GM21360 (cell line): ENCODE measurements around the gene SMIM20.
"Not testable (repeated sequence)": the region's sequence is repeated elsewhere in the genome, so short reads cannot be mapped to it uniquely, and the experiment has no call there.

Experiments
- ATAC-seq: cut with Tn5 transposase; IDR thresholded peaks from one replicate; pipeline ENCODE4 v1.9.1; 2021; ENCODE audit warnings: mild to moderate bottlenecking, moderate library complexity; ENCODE audit not compliant: unreplicated experiment

Gene SMIM20

DNA sequence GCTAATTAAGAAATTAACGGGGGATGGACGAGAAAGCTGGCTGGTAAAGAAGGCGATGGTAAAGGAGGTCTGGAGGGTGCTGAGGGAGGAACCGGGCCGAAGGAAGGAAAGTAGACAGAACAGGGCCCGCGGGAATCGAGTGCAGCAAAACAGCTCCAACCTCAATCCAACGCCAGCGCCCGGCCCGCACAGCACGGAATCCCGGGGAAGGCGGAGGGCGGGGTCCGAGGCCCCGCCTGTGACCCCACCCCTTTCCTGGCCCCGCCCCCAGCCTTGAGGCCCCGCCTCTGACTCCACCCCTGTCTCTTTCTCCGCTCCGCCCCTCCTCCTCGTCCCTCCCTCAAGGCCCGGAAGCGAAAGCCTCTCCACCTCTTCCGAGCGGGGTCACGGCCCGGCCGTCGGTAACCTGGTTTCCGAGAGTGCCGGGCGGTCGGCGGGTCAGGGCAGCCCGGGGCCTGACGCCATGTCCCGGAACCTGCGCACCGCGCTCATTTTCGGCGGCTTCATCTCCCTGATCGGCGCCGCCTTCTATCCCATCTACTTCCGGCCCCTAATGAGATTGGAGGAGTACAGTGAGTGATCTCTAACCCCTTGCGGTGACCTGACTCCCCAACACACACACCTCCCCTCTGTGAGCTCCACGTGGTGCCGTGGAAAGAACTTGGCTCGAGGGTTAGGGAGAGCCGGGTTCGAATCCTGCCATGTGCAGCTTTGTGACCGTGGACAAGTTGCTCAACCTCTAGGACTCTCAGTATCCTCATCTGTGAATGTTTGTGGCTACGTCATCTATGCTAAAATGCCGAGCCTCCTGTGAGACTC, at the start of gene SMIM20:
SMIM20 (plus strand) TSS at position 370 of the 819 bp plus-strand sequence; CDS start at position 464, 94 bp downstream.
- peak; percentile 93 for ATAC-seq

DNA sequence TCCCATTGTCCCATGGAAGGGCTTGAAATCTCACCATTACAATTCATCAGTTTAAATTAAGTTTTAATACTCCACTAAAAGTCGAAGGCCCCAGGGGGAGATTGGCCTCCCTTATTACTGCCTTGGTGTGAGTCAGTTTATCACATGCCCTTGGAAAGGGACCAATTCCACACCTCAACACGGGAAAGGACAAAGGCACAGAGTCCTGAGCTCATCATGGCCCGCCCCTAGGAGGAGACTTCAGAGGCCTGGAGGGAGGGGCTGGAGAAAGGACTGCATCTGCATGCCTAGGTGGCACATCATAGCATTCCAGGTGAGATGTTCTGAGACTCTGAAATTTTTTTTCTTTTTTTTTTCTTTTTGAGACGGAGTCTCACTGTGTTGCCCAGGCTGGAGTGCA, 48.4 kb upstream of the SMIM20 start:
- no peak for ATAC-seq

DNA sequence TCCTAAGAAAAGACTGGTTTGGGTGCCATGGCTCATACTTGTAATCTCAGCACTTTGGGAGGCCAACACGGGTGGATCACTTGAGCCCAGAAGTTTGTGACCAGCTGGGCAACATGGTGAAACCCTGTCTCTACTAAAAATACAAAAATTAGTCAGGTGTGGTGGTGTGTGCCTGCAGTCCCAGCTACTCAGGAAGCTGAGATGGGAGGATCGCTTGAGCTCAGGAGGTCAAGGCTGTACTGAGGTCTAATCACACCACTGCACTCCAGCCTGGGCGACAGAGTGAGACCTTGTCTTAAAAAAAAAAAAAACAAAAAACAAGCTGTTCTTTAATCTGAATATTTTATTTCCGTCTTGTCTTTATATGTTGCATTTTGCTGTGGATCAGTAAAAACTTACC, 47.6 kb upstream of the SMIM20 start:
- not testable (repeated sequence) for ATAC-seq

DNA sequence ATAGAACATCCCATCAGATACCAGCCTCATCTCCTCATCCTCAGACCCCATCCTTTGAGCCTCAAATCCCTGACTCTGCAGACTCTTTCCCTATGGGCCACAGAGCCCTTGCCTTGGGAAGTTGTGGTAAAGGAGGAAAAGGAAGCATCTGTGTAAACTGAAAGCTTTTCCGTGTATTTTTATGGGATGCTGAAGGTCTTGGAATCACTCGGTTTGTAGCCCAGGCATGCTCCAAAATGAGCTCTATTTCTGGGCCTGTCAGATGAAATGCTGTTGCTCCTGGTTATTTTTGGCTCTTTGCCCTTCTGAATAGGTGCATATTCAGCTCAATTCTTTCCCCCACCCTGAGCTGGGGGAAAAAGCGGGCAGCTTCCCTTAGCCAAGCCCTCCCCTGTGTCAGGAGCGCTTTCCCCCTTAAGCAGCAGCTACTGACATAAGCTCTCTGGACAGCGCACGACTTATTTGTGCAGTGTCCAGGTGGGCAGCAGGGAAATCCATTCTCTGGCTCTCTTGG, 46.2 kb upstream of the SMIM20 start:
- ATAC-seq, result no peak

DNA sequence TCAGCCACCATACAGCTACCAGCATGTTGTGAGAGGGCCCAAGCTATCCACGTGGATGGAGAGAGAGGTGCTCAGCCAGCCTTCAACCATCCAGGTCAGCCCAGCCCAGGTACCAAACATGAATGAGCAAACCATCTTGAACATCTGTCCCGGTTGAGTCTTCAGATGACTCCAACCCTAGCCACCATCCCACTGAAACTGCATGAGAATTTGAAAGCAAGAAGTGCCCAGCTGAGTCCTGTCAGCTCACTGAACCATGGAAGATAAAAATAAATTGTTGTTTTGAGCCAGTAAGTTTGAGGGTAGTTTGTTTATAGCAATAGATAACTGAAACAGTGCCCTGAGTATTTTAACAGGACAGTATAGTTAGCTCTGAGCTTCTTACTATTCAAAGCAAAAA, 43.9 kb upstream of the SMIM20 start:
- ATAC-seq, result peak; percentile 47

DNA sequence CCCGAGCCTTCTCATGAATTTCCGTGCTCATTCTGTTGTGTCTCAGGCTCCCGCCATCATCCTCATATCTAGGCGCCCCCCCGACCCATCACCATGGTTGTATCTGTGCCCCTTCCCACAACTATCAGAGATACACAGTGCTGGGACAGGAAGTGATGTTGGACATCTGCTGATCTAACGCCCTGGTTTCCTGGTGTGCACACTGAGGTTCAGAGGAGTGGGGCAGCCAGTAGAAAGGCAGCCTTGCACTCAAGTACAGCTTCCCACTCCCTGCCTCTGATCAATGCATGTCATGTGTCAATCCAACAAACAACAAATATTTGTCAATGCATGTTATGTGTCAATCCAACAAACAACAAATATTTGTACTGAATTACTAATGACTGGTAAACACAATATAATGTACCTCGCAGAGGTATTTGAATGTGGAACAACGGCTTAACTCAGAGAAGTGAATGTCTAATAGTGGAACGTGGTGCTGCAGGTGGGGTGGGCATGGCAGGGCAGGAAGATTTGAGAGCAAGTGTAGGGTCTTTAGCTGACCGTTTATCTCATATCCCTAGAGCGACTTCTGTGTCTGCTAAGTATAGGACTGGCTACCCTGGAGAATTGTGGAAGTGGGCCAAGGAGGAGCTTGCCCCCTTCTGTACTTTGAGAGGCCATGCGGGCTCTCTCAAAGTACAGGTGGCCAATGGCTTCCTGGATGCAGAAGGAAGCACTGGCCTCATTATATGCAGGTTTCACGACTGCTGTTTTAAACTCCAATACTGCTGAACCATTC, 41.0 kb upstream of the SMIM20 start:
- ATAC-seq, result no peak

DNA sequence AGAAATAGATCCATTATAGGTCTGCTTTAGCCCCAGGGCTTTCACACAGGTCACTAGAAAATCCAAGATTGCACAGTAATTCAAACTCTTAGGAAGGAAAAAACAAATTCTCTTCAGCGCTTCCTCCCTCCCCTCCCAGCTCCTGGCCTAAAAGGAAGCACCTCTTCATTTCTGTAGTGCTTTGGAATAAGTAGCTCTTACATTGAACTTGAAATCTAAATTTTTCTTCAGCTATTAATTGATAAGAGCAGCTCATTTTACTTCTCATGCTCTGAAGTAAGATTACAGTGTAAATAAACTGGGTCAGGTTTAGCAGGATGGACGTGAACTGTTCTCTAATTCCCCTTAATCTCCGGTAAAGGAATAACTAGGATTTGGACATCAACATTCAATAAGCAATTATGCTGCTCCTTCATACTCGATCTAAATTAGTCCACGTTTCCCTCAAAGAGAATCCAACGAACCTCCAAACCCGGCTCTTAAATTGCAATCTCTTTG, 40.3 kb upstream of the SMIM20 start:
- ATAC-seq, result no peak

DNA sequence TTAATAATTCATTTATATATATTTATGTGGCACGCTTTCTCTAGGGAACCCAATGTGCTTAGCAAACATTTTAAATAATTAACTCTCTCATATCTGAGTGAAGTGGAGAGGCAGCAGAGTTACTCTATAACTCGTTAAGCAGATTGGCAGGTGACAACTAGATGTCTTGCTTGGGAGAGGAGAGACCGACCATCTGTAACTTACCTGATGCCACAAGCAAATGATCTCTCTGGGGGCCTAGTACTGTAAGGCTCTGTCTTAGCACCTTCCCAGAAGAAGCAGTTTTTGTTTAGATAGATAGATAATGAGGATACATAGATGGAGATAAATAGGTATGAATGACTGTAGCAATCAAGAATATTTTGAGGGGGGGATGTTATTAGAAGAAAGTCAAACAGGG, 39.4 kb upstream of the SMIM20 start:
- no peak for ATAC-seq

DNA sequence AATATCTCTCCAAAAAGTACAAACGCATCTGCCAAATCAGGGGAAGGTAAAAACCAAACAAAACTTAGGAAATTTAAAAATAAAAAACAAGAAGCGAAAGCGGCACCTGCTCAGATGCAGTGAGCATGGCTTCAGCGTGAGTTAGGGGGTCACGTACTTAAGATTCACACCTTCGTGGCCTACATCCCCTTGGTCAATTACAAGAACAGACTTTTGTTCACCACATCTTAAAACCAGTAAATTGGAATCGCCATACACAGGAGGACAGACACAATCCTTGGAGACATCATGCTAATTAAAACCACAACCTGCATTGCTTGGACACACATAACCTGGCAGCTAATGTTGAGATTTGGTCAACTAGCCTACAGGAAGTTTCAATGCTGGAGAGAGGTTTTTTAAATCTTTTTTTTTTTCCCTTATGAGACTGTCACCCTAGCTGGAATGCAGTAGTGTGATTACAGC, 38.7 kb upstream of the SMIM20 start:
- peak; percentile 33 for ATAC-seq

DNA sequence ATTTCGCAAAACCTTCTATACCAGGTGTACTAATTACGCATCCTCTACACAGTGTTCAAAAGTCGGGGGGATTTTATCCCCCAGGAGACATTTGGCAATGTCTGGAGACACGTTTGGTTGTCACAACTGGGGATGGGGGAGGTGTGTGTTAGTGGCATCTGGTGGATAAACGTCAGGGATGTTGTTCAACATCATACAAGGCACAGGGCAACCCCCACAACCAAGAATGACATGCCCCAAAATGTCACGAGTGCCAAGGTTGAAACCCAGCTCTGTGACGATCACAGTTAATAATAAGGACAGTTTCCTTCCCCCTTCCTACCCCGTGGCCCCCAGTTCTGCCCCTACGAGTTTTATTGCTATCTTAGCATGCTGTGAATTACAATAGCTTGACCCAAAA, 35.3 kb upstream of the SMIM20 start:
- no peak for ATAC-seq

DNA sequence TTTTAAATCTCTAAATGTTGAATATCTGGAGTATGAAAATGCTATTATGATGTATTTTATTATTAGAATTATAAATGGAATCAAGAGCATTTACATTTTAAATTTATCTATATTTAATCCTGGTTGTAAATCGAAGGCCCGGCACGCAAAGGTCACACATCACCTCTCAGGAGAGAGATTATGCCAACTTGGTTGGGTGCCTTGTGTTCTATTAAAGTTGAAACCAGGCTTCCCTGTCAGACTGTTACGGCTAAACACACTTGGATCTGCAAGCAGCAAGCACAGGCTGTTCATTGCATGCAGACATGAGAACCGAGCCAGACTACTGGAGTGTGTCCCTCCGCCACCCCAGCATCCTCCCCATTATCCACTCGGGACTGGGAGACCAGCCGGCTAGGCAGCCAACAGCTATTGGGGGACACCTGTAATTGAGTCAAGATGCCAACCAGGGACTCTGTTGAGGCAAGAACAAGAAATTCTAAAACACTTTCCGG, 34.9 kb upstream of the SMIM20 start:
- no peak for ATAC-seq

DNA sequence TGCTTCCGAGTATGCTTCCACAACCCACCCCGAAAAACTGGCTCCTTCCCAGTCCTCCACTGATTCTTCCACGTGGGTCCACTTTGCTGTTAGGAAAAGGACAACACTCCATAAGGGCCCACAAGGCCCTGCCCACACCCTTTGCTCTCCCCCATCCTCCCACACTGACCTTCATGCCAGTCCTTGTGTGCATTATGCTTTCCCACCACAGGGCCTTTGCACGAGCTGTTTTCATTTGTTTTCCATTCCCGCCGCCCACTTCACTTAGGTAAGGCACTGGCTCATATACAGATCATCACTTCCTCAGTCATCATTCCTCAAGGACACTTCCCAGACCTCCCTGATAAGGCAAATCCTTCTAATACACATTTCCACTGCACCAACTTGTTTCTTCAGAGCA, 34.4 kb upstream of the SMIM20 start:
- no peak for ATAC-seq

DNA sequence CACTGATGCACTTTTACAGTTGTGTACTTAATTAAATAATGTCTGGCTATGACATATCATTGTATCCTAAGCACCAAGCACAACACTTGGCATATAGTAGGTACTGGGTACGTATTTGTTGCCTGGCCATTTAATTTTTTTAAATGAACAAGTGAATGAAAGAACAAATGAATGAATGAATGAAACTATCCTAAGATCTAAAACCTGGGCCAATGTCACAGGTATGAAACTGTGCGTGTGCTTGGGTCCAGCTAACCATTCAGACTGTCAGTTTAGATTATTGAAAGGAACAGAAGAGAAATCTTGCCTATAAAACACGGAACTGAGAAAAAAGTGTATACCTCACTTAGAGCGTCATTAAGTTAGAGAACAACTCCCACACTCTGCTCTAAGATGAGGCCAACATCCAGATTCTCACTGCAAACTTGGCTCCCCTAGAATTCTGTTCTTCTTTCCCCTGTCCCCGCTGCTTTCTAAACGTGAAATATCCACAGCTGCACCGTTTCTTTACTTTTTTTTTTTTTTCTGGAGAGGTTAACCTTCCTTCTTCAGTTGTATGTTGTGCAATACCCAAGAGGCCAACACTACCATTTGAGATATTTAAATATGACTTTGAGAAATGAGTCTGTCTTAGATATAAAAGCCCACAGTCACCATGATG, 33.9 kb upstream of the SMIM20 start:
- ATAC-seq, result peak; percentile 65

DNA sequence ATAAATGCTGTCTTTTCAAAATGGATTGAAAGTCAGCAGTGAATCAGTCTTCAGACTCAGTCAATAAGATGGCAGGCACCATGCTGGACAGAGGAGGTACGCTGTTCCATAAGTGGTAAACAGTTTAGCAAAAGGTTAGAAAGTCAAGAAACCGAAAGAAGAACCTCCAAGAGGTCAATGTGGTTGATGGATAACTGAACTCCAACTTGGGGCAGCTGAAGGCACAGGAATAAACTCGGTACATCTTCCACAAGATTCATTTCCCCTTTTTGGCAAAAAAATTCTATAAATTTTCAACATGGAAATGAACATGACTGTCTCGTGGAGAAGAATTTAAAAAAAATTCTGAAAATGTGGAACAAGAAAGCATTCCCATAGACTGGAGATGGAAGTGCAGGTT, 32.8 kb upstream of the SMIM20 start:
- no peak for ATAC-seq

DNA sequence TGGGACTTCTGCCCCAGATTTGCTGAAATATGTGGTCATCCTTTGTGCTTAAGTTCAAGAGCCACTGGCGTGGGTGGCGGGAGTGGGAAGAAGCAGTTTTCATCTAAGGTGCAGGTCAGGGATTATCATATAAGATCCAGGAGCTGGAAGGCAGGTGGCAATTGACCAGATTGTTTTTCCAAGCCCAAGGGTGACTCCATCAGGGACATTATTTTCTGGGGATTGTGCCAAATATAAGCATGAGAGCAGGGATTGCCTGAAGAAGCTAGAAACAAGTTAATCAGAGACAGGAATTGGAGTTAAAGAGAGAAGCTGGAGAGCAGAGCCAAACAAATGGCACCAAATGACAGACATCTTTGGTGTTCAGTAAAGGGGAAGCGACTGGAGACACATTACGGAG, 31.8 kb upstream of the SMIM20 start:
- no peak for ATAC-seq

DNA sequence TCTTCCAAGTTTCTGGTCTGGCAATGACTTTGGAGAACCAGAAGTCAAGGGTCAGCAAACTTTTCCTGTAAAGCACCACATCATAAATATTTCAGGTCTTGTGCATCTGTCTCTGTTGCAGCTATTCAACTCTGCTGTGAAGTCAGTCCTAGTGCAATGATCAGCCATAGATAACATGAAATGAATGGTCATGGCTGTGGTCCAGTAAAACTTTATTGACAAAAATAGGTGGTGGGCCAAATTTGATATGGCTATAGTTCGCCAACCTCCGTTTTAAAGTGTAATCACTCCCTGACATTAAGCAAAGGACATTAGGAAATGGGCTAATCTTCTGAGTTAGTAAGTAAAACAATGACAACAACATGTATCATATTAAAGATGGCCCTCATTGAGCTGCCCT, 30.5 kb upstream of the SMIM20 start:
- no peak for ATAC-seq

DNA sequence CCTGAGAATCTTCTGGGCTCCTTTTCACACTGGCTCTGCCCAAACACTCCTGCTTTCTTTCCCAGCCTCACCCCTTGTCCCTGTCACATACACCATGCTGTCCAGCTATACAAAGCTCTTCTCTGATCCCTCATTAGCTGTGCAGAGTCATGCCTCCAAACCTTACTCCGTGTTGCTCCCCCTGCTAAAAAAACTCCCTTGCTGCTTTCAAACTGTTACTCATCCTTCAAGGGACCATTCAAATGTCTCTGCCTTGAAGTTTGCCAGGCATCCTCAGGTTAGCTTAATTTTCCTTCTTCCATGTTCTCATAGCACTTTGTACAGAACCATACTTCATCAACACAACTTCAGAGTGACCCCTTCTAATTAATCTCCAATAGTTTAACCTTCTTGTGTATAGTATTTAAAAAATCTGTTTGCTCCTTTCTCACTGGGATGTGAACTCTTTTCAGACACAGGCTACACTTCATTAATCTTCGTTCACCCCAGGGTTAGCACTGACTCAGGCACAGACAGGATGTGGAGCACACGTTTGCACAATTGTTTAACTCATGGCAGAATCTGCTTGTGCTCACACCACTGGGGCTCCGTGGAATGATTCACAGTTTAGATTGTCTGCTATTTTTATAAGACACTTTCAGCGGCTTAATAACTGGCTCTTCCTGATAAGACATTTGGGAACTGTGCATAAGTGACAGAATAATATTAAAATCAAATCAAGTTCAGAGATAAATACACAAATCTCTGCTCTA, 29.8 kb upstream of the SMIM20 start:
- no peak for ATAC-seq

DNA sequence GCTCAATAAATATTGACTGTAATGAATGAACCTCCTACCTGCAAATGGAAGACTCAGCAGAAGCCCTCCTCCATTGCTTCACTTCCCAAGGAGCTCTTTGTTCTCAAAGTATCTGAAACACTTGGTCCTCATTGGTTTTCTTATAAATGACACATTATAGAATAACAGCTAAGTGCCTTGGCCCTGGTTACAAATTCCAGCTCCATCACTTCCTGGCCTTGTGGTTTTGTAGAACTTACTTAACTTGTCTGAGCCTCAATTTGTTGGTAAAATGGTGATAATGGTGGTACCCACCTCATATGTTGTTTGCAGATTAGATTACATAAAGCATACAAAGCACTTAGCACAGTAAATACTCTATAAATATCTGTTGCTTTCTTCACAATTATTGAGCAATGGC, 25.2 kb upstream of the SMIM20 start:
- no peak for ATAC-seq

DNA sequence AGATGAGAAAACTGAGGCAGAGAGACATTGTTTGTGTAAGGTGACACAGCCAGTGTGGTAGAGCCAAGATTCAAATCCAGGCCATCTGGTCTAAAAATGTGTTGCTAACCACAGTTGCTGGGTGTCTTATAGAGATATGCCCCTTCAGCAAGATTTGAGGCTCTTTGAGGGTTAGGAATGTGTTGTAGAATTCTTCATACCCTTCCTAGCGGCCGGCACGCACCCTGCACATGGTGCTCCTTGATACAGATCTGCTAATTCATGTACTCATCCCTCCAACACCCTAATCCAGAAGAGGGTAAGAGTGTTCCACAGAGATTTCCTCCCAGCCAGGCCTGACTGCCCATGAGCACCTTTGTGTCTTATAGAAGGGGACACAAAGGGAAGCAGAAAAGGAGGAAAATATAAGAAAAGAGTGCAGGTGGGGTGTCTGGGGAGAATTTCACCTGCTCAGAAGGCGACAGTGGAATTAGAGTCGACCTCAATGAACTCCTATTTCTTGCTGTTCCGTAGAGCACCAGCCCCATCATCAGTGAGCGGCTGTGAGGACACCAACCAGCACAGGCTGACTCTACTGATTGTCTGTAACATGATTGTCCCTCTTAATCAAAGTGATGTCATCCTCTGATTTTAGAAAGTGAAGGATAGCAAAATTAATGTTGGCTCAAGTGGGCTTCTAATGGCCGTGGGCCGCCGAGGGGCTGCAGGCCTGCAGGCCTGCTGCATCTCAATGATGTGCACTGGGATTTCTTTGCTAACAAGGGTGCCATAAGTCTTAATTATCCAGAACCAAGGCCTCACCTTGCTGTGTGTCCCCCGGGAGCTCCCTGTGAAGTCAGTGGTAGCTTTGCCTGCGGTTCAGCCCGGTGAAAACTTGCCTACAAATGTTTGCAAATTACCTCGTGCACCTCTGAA, 24.2 kb upstream of the SMIM20 start:
- no peak for ATAC-seq
